Loucy (cell line): ENCODE data around the gene RAB3D.
"Not testable (repeated sequence)": the region's sequence is repeated elsewhere in the genome, so short reads cannot be mapped to it uniquely, and the experiment has no call there.

Experiments used
- H2AFZ ChIP-seq: fragments of 200-600 bp; sonication (generic); 2 replicates; pipeline ENCODE4 v1.6.0; 2016; ENCODE audit warnings: antibody characterized with exemption, mild to moderate bottlenecking, low read length, moderate library complexity
- H3F3A ChIP-seq: fragments of 200-600 bp; 2 replicates; pipeline ENCODE4 v1.6.0; 2016; ENCODE audit warnings: antibody characterized with exemption, low read depth, mild to moderate bottlenecking
- H3K27me3 ChIP-seq: fragments of 200-600 bp; sonication (generic); 2 replicates; pipeline ENCODE4 v1.6.1; 2014; ENCODE audit warnings: low read length, mild to moderate bottlenecking; ENCODE audit not compliant: insufficient read depth, poor library complexity, severe bottlenecking
- H3K36me3 ChIP-seq: fragments of 200-600 bp; sonication (generic); 2 replicates; pipeline ENCODE4 v1.6.1; 2016; ENCODE audit warnings: low read length; ENCODE audit not compliant: insufficient read depth
- H3K4me1 ChIP-seq: fragments of 200-600 bp; sonication (generic); 2 replicates; pipeline ENCODE4 v1.5.1; 2014; ENCODE audit warnings: low read length, mild to moderate bottlenecking; ENCODE audit not compliant: insufficient read depth, poor library complexity, severe bottlenecking
- H3K4me2 ChIP-seq: fragments of 200-600 bp; sonication (generic); 2 replicates; pipeline ENCODE4 v1.6.0; 2014; ENCODE audit warnings: antibody characterized with exemption, low read length, low read depth, mild to moderate bottlenecking; ENCODE audit not compliant: poor library complexity, severe bottlenecking
- H3K4me3 ChIP-seq: fragments of 200-600 bp; sonication (generic); 2 replicates; pipeline ENCODE4 v1.5.1; 2014; ENCODE audit warnings: low read length, mild to moderate bottlenecking, mixed read lengths; ENCODE audit not compliant: poor library complexity, severe bottlenecking
- H3K79me2 ChIP-seq: fragments of 200-600 bp; sonication (generic); 2 replicates; pipeline ENCODE4 v1.6.1; 2014; ENCODE audit warnings: low read length; ENCODE audit not compliant: insufficient read depth
- H3K9ac ChIP-seq: fragments of 200-600 bp; sonication (generic); 2 replicates; pipeline ENCODE4 v1.6.0; 2014; ENCODE audit warnings: mild to moderate bottlenecking, low read depth, low read length, moderate library complexity; ENCODE audit not compliant: poor library complexity, severe bottlenecking
- H3K9me2 ChIP-seq: fragments of 200-600 bp; sonication (generic); replicated peaks from 2 replicates; pipeline ENCODE4 v1.6.1; 2016; ENCODE audit warnings: low read depth, low read length, mixed read lengths
- H3K9me3 ChIP-seq: fragments of 200-600 bp; sonication (generic); 2 replicates; pipeline ENCODE4 v1.6.1; 2014; ENCODE audit warnings: mild to moderate bottlenecking, antibody characterized with exemption, low read length, low read depth; ENCODE audit not compliant: insufficient read depth
- H4K20me1 ChIP-seq: fragments of 200-600 bp; sonication (generic); 2 replicates; pipeline ENCODE4 v1.6.0; 2014; ENCODE audit warnings: antibody characterized with exemption, low read length, mild to moderate bottlenecking; ENCODE audit not compliant: insufficient read depth, poor library complexity, severe bottlenecking
- EZH2phosphoT487 ChIP-seq: fragments of 200-600 bp; IDR thresholded peaks from 2 replicates; pipeline ENCODE4 v1.6.1; 2018; ENCODE audit warnings: antibody characterized with exemption, mild to moderate bottlenecking, moderate library complexity, borderline replicate concordance
- TF ChIP-seq, protein P1 (sequence below): fragments of 200-600 bp; sonication (generic); conservative IDR thresholded peaks from 2 replicates; pipeline ENCODE4 v1.5.1; 2014; ENCODE audit warnings: mild to moderate bottlenecking, antibody characterized with exemption, low read length

The RAB3D gene

DNA sequence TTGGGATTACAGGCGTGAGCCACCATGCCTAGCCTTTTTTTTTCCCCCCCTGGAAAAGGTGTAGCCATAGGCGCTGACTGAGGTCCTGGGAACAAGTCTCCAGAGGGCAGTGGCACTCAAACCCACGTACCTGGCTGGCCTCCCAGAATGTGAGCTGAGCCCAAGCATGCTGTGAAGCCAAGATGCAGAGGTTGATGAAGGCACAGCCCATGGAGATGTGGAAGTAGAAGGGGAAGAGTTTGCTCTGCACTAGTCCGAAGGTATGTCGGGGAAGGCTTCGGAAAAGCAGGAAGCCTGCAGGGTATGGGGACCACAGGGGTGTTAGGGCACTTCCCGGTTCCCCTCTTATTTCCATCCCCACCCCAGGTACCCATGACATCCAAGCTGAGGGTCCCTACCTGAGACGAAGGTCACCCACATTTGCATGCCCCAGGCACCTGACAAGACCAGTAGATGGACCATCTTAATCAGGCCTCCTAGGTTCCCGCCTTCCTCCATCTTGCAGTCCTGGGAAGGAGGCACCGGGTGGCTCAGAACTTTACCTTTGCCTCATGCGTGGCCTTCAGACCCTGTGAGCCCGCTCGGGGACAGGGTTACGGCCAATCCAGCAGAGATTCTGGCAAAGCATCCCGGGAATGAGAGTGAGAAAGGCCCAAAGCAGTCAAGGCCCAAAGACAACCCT, 5.8 kb upstream of the RAB3D start:
- H2AFZ ChIP-seq = no peak overlapping the region
- peaks cover 28% of the 10 kb centered on the region for H3K4me1 ChIP-seq
- peaks cover 8% of the 10 kb centered on the region for H3F3A ChIP-seq
- H3K9ac ChIP-seq = peak overlapping the region; percentile 82
- H3K4me2 ChIP-seq = peak overlapping the region; percentile 99
- no peaks in the 10 kb centered on the region for H3K9me2 ChIP-seq
- H3K79me2 ChIP-seq = peaks cover 6% of the 10 kb centered on the region; the same call in 1 of the 2 replicates
- no peaks in the 10 kb centered on the region for H3K27me3 ChIP-seq
- H4K20me1 ChIP-seq = no peaks in the 10 kb centered on the region
- no peaks in the 10 kb centered on the region for H3K9me3 ChIP-seq
- no peaks in the 10 kb centered on the region for H3K36me3 ChIP-seq
- peak overlapping the region; percentile 96 for H3K4me3 ChIP-seq
- no peak for TF ChIP-seq EZH2phosphoT487
- TF ChIP-seq, protein P1, sequence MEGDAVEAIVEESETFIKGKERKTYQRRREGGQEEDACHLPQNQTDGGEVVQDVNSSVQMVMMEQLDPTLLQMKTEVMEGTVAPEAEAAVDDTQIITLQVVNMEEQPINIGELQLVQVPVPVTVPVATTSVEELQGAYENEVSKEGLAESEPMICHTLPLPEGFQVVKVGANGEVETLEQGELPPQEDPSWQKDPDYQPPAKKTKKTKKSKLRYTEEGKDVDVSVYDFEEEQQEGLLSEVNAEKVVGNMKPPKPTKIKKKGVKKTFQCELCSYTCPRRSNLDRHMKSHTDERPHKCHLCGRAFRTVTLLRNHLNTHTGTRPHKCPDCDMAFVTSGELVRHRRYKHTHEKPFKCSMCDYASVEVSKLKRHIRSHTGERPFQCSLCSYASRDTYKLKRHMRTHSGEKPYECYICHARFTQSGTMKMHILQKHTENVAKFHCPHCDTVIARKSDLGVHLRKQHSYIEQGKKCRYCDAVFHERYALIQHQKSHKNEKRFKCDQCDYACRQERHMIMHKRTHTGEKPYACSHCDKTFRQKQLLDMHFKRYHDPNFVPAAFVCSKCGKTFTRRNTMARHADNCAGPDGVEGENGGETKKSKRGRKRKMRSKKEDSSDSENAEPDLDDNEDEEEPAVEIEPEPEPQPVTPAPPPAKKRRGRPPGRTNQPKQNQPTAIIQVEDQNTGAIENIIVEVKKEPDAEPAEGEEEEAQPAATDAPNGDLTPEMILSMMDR = no peak

DNA sequence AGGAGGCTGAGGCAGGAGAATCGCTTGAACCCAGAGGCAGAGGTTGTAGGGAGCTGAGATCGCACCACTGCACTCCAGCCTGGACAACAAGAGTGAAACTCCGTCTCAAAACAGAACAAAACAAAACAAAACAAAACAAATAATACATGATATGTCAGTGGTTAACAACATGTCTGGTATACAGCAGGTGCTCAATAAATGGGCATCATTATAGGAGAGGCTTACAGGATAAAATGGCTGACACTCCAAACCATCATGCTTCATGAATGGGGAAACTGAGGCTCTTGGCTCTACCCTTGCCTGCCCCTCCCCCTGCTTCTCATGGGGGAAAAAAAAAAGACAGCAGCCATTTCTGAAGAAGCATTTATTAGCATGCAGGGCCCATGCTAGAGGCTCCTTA, 3.0 kb upstream of the RAB3D start:
- H3K9me2 ChIP-seq = no peaks in the 10 kb centered on the region
- H3K4me2 ChIP-seq = no peak overlapping the region
- H3K27me3 ChIP-seq = no peaks in the 10 kb centered on the region
- H3K4me1 ChIP-seq = peaks cover 47% of the 10 kb centered on the region
- no peaks in the 10 kb centered on the region for H3K36me3 ChIP-seq
- H3K79me2 ChIP-seq = peaks cover 18% of the 10 kb centered on the region; the same call in 1 of the 2 replicates
- H3K4me3 ChIP-seq = no peak overlapping the region
- H3K9me3 ChIP-seq = no peaks in the 10 kb centered on the region
- no peak for TF ChIP-seq EZH2phosphoT487
- TF ChIP-seq, protein P1 = no peak
- peaks cover 8% of the 10 kb centered on the region for H3F3A ChIP-seq
- no peak overlapping the region for H2AFZ ChIP-seq
- H4K20me1 ChIP-seq = no peaks in the 10 kb centered on the region
- no peak overlapping the region for H3K9ac ChIP-seq

DNA sequence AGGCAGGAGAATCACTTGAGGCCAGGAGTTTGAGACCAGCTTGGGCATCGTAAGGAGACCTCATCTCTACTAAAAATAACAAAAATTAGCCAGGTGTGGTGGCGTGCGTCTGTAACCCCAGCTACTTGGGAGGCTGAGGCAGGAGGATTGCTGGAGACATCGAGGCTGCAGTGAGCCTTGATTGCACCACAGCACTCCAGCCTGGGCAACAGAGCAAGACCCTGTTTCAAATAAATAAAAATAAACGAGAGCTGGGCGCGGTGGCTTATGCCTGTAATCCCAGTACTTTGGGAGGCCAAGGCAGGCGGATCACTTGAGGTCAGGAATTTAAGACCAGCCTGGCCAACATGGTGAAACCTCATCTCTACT, 626 bp upstream of the RAB3D start:
- not testable (repeated sequence) for H3F3A ChIP-seq, H4K20me1 ChIP-seq, H3K27me3 ChIP-seq, H3K9me3 ChIP-seq, H3K9me2 ChIP-seq, H3K36me3 ChIP-seq
- Histone ChIP-seq H3K4me1 (peaks cover 37% of the 10 kb centered on the region), H3K4me3 (peak overlapping the region; percentile 82), H3K4me2 (peak overlapping the region; percentile 83), H3K9ac (peak overlapping the region; percentile 91), H2AFZ (peak overlapping the region; percentile 92), H3K79me2 (peaks cover 12% of the 10 kb centered on the region; the same call in 1 of the 2 replicates)
